Stimulated activated CD4-positive, alpha-beta T cell treated with anti-CD3 and anti-CD28 coated beads, TNF-alpha, amount 100 ng/mL, for 24 hours (primary cell): ENCODE results near the gene DAGLB.

Experiments
- DNase-seq, 3 experiments: peaks; one replicate each; pipeline ENCODE4 v3.0.0-alpha.2; 2020; ENCODE audit warnings: low read depth in 3 of 3

Gene DAGLB

DNA sequence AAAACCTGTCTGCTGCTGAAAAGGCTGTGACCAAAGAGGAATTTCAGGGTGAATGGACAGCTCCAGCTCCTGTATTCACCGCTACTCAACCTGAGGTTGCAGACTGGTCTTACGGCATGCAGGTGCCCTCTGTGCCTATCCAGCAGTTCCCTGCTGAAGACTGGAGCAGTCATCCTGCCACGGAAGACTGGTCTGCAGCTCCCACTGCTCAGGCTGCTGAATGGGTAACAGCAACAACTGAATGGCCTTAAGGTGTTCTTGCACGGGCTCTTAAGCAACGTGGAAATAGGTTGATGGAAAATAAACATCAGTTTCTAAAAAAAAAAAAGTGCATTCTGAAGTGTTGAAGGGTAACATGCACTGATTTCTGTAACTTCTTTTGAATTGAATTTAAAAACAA is 82.3 kb downstream of the DAGLB start:
- DNase-seq = no peak

DNA sequence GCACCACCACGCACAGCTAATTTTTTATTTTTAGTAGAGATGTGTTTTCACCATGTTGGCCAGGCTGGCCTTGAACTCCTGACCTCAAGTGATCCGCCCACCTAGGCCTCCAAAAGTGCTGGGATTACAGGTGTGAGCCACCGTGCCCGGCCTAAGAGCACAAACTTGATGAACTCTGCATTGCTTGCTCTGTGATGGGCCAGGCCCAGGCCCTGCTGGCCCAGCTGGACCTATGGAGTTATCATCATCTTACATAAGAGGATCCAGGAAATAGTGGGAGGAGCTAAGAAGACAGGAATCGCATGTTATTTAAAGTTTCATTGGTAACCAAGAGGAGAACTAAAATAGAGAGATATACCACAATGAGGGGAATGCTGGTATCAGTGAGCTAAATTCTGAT is 86.9 kb downstream of the DAGLB start:
- no peak for DNase-seq

DNA sequence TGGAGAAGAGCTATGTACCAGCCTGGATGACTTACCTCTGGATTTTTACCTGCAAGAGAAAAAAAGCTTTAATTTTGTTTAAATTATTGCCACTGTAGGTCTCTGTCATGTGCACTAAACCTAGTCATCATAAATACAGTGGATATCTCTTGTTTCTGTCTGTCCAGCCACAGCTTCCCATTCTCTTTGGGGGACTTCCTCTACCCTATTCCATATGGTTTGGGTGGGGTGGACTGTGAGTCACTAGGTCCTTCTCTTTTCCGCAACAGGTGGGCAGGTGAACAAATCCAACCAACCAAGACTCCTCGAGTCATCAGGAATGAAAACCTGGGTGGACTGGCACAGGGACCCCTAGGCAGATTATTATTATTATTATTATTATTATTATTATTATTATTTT is 88.0 kb downstream of the DAGLB start:
- no peak for DNase-seq
